HepG2 (cell line): Measurements from ENCODE around the gene TTLL4. TPM values are rescaled to one million over a fixed set of nuclear protein-coding genes. Genes with fewer than 3 reads are reported as not detected.

Experiments
- HNF4A ChIP-seq: sonication (generic); formaldehyde crosslinking; IDR thresholded peaks from 2 replicates; pipeline ENCODE4 v1.4.0; 2020; ENCODE audit warnings: missing genetic modification reagents
- HNRNPUL1 ChIP-seq: fragments of 200-400 bp; formaldehyde crosslinking; IDR thresholded peaks from 2 replicates; pipeline ENCODE4 v1.6.1; 2017; ENCODE audit warnings: low read depth, mild to moderate bottlenecking, low read length, moderate library complexity
- ISL2 ChIP-seq: sonication (generic); formaldehyde crosslinking; IDR thresholded peaks from 2 replicates; pipeline ENCODE4 v1.5.0; 2020; ENCODE audit warnings: missing genetic modification reagents
- KAT2B ChIP-seq: fragments of 150-350 bp; IDR thresholded peaks from 2 replicates; pipeline ENCODE4 v1.6.1; 2014; ENCODE audit warnings: low read depth, low read length, borderline replicate concordance
- MYC ChIP-seq: sonication (generic); formaldehyde crosslinking; IDR thresholded peaks from 2 replicates; pipeline ENCODE4 v1.9.0; 2021; ENCODE audit warnings: missing genetic modification reagents, borderline replicate concordance
- NFIB ChIP-seq: sonication (generic); formaldehyde crosslinking; IDR thresholded peaks from 2 replicates; pipeline ENCODE4 v1.9.0; 2021; ENCODE audit warnings: missing genetic modification reagents, mild to moderate bottlenecking, borderline replicate concordance
- PHF21A ChIP-seq: sonication (generic); formaldehyde crosslinking; IDR thresholded peaks from 2 replicates; pipeline ENCODE4 v1.5.0; 2020; ENCODE audit warnings: mild to moderate bottlenecking, missing genetic modification reagents
- TBX3 ChIP-seq: fragments of 450-650 bp; IDR thresholded peaks from 2 replicates; pipeline ENCODE4 v1.6.1; 2017; ENCODE audit warnings: antibody characterized with exemption, mild to moderate bottlenecking, inconsistent platforms, borderline replicate concordance
- YEATS2 ChIP-seq: sonication (generic); formaldehyde crosslinking; IDR thresholded peaks from 2 replicates; pipeline ENCODE4 v1.4.0; 2020; ENCODE audit warnings: missing genetic modification reagents, borderline replicate concordance
- ZFP1 ChIP-seq: IDR thresholded peaks from 2 replicates; pipeline ENCODE4 v1.6.1; 2016
- ZNF274 ChIP-seq: sonication (generic); formaldehyde crosslinking; IDR thresholded peaks from 2 replicates; pipeline ENCODE4 v1.5.1; 2020; ENCODE audit warnings: mild to moderate bottlenecking, missing genetic modification reagents
- ZNF333 ChIP-seq: sonication (generic); formaldehyde crosslinking; IDR thresholded peaks from 2 replicates; pipeline ENCODE4 v1.4.0; 2020; ENCODE audit warnings: mild to moderate bottlenecking, missing genetic modification reagents, borderline replicate concordance
- polyA plus RNA-seq, 8 experiments: library from polyadenylated mRNA; depleted of rRNA in 3 of 8; stranded (reverse) in 7 of 8; unstranded in 1 of 8; fragments of >200 nt; fragmentation: Illumina TruSeq in 4 of 8; extraction: Trizol in 4 of 8; gene quantifications; 2 replicates each; pipeline versions ENCODE4 v1.2.1 to v1.2.3, GENCODE V29; 2011 to 2016; ENCODE audit warnings: low read depth in 4 of 8, missing spikeins in 1 of 8, mixed read lengths in 1 of 8; ENCODE audit not compliant: insufficient read depth in 1 of 8
- total RNA-seq, 5 experiments: library from RNA; depleted of rRNA; stranded (reverse); fragments of >200 nt; fragmentation: Illumina TruSeq; extraction: Trizol; gene quantifications; 2 replicates each; pipeline ENCODE4 v1.2.3, GENCODE V29; 2016; ENCODE audit warnings: low read depth in 1 of 5
- TF ChIP-seq, protein P1 (sequence below): IDR thresholded peaks from 2 replicates; pipeline ENCODE4 v1.4.0; 2020; ENCODE audit warnings: mild to moderate bottlenecking, missing genetic modification reagents
- TF ChIP-seq, protein P2 (sequence below): IDR thresholded peaks from 2 replicates; pipeline ENCODE4 v1.6.1; 2016; ENCODE audit warnings: low read depth, borderline replicate concordance
- TF ChIP-seq, protein P3 (sequence below): sonication (generic); formaldehyde crosslinking; IDR thresholded peaks from 2 replicates; pipeline ENCODE4 v1.4.0; 2020; ENCODE audit warnings: missing genetic modification reagents, mild to moderate bottlenecking, borderline replicate concordance
- TF ChIP-seq, protein P4 (sequence below): sonication (generic); formaldehyde crosslinking; IDR thresholded peaks from 2 replicates; pipeline ENCODE4 v1.4.0; 2020; ENCODE audit warnings: missing genetic modification reagents
- TF ChIP-seq, protein P5 (sequence below): sonication (generic); formaldehyde crosslinking; IDR thresholded peaks from 2 replicates; pipeline ENCODE4 v1.4.0; 2020; ENCODE audit warnings: mild to moderate bottlenecking, missing genetic modification reagents

TTLL4 gene
- total and polyA plus RNA-seq, 2 of the 13 experiments (the other 11 are each of a cell fraction or from before 2014, with no cell fraction given): 77.5 to 84.6 TPM

DNA sequence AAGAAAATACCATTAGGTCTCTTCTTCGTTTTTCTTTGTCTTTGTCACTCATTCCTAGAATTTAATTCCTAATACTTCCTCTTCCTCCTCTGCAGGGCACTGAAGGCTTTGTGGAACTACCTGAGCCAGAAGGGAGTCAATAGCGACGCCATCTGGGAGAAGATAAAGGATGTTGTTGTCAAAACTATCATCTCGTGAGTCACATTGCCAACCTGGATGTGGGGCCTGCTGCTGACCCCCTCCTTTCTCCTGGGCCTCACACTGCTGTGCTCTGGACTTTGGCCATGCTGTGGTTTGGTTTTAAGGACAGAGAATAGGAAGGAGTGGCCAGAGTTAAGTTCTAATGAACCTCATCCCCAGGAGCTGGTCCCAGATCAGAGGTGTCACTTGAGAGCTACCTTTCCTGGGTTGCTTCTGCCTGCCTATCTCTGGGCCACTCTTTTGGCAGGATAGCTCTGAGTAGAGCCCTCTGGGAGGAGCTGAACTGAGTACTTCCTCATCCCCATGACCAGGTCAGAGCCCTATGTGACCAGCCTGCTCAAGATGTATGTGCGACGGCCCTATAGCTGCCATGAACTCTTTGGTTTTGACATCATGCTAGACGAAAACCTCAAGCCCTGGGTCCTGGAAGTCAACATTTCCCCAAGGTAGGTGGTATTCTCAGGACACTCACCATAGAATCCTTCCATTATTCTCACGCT is 38.3 kb downstream of the TTLL4 start (continued):
- TF ChIP-seq, protein P1, sequence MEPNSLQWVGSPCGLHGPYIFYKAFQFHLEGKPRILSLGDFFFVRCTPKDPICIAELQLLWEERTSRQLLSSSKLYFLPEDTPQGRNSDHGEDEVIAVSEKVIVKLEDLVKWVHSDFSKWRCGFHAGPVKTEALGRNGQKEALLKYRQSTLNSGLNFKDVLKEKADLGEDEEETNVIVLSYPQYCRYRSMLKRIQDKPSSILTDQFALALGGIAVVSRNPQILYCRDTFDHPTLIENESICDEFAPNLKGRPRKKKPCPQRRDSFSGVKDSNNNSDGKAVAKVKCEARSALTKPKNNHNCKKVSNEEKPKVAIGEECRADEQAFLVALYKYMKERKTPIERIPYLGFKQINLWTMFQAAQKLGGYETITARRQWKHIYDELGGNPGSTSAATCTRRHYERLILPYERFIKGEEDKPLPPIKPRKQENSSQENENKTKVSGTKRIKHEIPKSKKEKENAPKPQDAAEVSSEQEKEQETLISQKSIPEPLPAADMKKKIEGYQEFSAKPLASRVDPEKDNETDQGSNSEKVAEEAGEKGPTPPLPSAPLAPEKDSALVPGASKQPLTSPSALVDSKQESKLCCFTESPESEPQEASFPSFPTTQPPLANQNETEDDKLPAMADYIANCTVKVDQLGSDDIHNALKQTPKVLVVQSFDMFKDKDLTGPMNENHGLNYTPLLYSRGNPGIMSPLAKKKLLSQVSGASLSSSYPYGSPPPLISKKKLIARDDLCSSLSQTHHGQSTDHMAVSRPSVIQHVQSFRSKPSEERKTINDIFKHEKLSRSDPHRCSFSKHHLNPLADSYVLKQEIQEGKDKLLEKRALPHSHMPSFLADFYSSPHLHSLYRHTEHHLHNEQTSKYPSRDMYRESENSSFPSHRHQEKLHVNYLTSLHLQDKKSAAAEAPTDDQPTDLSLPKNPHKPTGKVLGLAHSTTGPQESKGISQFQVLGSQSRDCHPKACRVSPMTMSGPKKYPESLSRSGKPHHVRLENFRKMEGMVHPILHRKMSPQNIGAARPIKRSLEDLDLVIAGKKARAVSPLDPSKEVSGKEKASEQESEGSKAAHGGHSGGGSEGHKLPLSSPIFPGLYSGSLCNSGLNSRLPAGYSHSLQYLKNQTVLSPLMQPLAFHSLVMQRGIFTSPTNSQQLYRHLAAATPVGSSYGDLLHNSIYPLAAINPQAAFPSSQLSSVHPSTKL: peak; percentile 93
- TF ChIP-seq, protein P2, sequence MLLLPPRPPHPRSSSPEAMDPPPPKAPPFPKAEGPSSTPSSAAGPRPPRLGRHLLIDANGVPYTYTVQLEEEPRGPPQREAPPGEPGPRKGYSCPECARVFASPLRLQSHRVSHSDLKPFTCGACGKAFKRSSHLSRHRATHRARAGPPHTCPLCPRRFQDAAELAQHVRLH (CRISPR knock-in tag): peak; percentile 33; the same call in 1 of the 2 replicates
- TF ChIP-seq HNF4A (peak; percentile 94), ZNF333 (CRISPR knock-in tag) (peak; percentile 61; the same call in 1 of the 2 replicates), ZNF274 (CRISPR knock-in tag) (no peak), YEATS2 (peak; percentile 72; the same call in 1 of the 2 replicates), PHF21A (peak; percentile 77; the same call in 1 of the 2 replicates), ISL2 (CRISPR knock-in tag) (peak; percentile 56), KAT2B (no peak), NFIB (CRISPR knock-in tag) (no peak), MYC (CRISPR knock-in tag) (peak; percentile 44; the same call in 1 of the 2 replicates), ZFP1 (CRISPR knock-in tag) (peak; percentile 50; the same call in 1 of the 2 replicates), TBX3 (peak; percentile 6; the same call in 1 of the 2 replicates), HNRNPUL1 (no peak)
- TF ChIP-seq, protein P3, sequence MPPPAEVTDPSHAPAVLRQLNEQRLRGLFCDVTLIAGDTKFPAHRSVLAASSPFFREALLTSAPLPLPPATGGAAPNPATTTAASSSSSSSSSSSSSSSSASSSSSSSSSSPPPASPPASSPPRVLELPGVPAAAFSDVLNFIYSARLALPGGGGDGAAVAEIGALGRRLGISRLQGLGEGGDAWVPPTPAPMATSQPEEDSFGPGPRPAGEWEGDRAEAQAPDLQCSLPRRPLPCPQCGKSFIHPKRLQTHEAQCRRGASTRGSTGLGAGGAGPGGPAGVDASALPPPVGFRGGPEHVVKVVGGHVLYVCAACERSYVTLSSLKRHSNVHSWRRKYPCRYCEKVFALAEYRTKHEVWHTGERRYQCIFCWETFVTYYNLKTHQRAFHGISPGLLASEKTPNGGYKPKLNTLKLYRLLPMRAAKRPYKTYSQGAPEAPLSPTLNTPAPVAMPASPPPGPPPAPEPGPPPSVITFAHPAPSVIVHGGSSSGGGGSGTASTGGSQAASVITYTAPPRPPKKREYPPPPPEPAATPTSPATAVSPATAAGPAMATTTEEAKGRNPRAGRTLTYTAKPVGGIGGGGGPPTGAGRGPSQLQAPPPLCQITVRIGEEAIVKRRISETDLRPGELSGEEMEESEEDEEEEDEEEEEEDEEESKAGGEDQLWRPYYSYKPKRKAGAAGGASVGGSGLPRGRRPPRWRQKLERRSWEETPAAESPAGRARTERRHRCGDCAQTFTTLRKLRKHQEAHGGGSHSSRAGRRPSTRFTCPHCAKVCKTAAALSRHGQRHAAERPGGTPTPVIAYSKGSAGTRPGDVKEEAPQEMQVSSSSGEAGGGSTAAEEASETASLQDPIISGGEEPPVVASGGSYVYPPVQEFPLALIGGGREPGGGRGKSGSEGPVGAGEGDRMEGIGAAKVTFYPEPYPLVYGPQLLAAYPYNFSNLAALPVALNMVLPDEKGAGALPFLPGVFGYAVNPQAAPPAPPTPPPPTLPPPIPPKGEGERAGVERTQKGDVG (CRISPR knock-in tag): peak; percentile 26; the same call in 1 of the 2 replicates
- TF ChIP-seq, protein P4, sequence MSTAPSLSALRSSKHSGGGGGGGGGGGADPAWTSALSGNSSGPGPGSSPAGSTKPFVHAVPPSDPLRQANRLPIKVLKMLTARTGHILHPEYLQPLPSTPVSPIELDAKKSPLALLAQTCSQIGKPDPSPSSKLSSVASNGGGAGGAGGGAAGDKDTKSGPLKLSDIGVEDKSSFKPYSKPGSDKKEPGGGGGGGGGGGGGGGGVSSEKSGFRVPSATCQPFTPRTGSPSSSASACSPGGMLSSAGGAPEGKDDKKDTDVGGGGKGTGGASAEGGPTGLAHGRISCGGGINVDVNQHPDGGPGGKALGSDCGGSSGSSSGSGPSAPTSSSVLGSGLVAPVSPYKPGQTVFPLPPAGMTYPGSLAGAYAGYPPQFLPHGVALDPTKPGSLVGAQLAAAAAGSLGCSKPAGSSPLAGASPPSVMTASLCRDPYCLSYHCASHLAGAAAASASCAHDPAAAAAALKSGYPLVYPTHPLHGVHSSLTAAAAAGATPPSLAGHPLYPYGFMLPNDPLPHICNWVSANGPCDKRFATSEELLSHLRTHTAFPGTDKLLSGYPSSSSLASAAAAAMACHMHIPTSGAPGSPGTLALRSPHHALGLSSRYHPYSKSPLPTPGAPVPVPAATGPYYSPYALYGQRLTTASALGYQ (CRISPR knock-in tag): peak; percentile 35; the same call in 1 of the 2 replicates
- TF ChIP-seq, protein P5, sequence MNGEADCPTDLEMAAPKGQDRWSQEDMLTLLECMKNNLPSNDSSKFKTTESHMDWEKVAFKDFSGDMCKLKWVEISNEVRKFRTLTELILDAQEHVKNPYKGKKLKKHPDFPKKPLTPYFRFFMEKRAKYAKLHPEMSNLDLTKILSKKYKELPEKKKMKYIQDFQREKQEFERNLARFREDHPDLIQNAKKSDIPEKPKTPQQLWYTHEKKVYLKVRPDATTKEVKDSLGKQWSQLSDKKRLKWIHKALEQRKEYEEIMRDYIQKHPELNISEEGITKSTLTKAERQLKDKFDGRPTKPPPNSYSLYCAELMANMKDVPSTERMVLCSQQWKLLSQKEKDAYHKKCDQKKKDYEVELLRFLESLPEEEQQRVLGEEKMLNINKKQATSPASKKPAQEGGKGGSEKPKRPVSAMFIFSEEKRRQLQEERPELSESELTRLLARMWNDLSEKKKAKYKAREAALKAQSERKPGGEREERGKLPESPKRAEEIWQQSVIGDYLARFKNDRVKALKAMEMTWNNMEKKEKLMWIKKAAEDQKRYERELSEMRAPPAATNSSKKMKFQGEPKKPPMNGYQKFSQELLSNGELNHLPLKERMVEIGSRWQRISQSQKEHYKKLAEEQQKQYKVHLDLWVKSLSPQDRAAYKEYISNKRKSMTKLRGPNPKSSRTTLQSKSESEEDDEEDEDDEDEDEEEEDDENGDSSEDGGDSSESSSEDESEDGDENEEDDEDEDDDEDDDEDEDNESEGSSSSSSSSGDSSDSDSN (CRISPR knock-in tag): no peak
